Measurements from ENCODE around the gene MTFMT.

GRCh38 chr15:65076486-65077290 lies 47.2 kb upstream of the MTFMT start, which contains the start of gene KBTBD13:
- no peak for TF ChIP-seq CTCF (IDR thresholded peaks at IDR 0.05; ENCODE audit: insufficient read depth, low read depth, low read length)
- TF ChIP-seq EZH2 (IDR thresholded peaks at IDR 0.05; ENCODE audit: insufficient read depth, low read length), result no peak

Data from astrocyte (in vitro differentiated cells and primary cell).